Activated naive CD4-positive, alpha-beta T cell treated with anti-CD3 and anti-CD28 coated beads, Interleukin-2, amount 10 ng/mL, durations not matched to agents 7 days and 5 days (primary cell): ENCODE data around the gene PARD3.

Source experiments
- CTCF ChIA-PET: fragments of 350-600 bp; sonication (Branson Sonifier 250); formaldehyde crosslinking; loops from one replicate; lab custom pipeline; 2021; ENCODE audit warnings: antibody characterized with exemption; lab: Charles Lee
- DNase-seq: peaks from one replicate; pipeline ENCODE4 v3.0.0-alpha.2; 2020
- H3K27ac Mint-ChIP-seq: one replicate; pipeline ENCODE4 v1.8.0; 2021; ENCODE audit warnings: mild to moderate bottlenecking, moderate library complexity, mixed read lengths
- H3K27me3 Mint-ChIP-seq: one replicate; pipeline ENCODE4 v1.8.0; 2021; ENCODE audit warnings: mild to moderate bottlenecking, mixed read lengths
- H3K36me3 Mint-ChIP-seq: one replicate; pipeline ENCODE4 v1.8.0; 2021; ENCODE audit warnings: mixed read lengths
- H3K4me1 Mint-ChIP-seq: one replicate; pipeline ENCODE4 v1.8.0; 2021; ENCODE audit warnings: mixed read lengths
- H3K4me3 Mint-ChIP-seq: one replicate; pipeline ENCODE4 v1.8.0; 2021; ENCODE audit warnings: mild to moderate bottlenecking, moderate library complexity, mixed read lengths
- H3K9me3 Mint-ChIP-seq: one replicate; pipeline ENCODE4 v1.8.0; 2021; ENCODE audit warnings: mixed read lengths

The PARD3 gene

DNA sequence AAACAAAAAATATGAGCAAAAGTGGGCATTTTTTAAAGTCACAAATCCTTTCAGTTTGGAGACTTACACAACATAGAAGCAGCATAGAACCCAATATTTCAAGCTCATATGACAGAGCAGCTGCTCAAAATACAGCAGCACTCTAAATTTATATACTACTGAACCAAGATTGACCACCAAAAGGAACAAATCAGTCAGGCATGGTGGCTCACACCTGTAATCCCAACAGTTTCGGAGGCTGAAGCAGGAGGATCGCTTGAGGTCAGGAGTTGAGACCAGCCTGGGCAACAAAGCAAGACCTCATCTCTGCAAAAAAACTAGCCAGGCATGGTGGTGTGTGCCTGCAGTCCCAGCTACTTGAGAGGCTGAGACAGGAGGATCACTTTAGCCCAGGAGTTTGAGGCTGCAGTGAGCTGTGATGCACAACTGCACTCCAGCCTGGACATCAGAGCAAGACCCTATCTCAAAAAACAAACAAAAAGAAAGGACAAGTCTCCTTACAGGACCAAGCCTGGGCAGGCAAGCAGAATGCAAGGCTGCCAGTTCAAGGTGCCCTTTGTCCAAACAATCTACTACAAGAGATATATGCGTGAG is 40.0 kb downstream of the PARD3 start:
- DNase-seq, result no peak
- CTCF ChIA-PET, result no interaction called here
- Mint-ChIP-seq H3K27ac (no peak overlapping the region), H3K4me3 (no peak overlapping the region), H3K27me3 (peaks cover 16% of the 10 kb centered on the region), H3K4me1 (no peaks in the 10 kb centered on the region), H3K9me3 (no peaks in the 10 kb centered on the region), H3K36me3 (no peaks in the 10 kb centered on the region)

- no peak for DNase-seq
- CTCF ChIA-PET, result no interaction called here
- H3K27ac Mint-ChIP-seq, result no peak overlapping the region
- H3K4me1 Mint-ChIP-seq, result no peaks in the 10 kb centered on the region
- H3K36me3 Mint-ChIP-seq, result no peaks in the 10 kb centered on the region
- H3K4me3 Mint-ChIP-seq, result no peak overlapping the region
- peaks cover 16% of the 10 kb centered on the region for H3K27me3 Mint-ChIP-seq
- no peaks in the 10 kb centered on the region for H3K9me3 Mint-ChIP-seq
Measured at GRCh38 chr10:34773636-34774630, 41.2 kb downstream of the PARD3 start.

DNA sequence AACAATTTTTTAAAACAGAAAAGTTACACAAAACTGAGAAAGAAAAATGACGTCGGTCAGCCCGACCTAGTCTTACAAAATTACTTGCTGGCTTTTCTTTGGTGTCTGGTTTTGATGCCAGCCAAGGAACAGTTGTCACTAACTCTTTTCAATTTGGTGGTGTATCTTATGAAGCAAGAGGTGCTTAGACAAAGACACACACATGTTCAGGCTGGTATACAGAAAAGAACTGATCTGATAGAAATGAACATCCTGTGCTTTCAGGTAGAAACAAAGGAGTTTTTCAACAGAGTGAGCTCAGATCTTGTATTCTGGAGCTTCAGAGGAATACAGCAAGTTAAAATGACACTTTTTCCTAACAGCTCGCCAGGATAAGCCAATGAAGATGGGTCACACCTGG is 43.6 kb downstream of the PARD3 start:
- H3K9me3 Mint-ChIP-seq, result no peaks in the 10 kb centered on the region
- peaks cover 12% of the 10 kb centered on the region for H3K27me3 Mint-ChIP-seq
- H3K36me3 Mint-ChIP-seq, result no peaks in the 10 kb centered on the region
- H3K4me3 Mint-ChIP-seq, result no peak overlapping the region
- H3K27ac Mint-ChIP-seq, result no peak overlapping the region
- H3K4me1 Mint-ChIP-seq, result no peaks in the 10 kb centered on the region
- no peak for DNase-seq
- CTCF ChIA-PET, result no interaction called here

- Mint-ChIP-seq H3K4me1 (no peaks in the 10 kb centered on the region), H3K36me3 (no peaks in the 10 kb centered on the region), H3K27me3 (peaks cover 12% of the 10 kb centered on the region), H3K9me3 (no peaks in the 10 kb centered on the region), H3K27ac (no peak overlapping the region), H3K4me3 (no peak overlapping the region)
- no peak for DNase-seq
- CTCF ChIA-PET, result no interaction called here
Measured at GRCh38 chr10:34771106-34771505, 44.0 kb downstream of the PARD3 start.

- peaks cover 12% of the 10 kb centered on the region for H3K27me3 Mint-ChIP-seq
- no peak overlapping the region for H3K27ac Mint-ChIP-seq
- H3K36me3 Mint-ChIP-seq, result no peaks in the 10 kb centered on the region
- H3K4me1 Mint-ChIP-seq, result no peaks in the 10 kb centered on the region
- CTCF ChIA-PET, result no interaction called here
- no peaks in the 10 kb centered on the region for H3K9me3 Mint-ChIP-seq
- DNase-seq, result no peak
- H3K4me3 Mint-ChIP-seq, result no peak overlapping the region
Measured at GRCh38 chr10:34769899-34770298, 45.2 kb downstream of the PARD3 start.

DNA sequence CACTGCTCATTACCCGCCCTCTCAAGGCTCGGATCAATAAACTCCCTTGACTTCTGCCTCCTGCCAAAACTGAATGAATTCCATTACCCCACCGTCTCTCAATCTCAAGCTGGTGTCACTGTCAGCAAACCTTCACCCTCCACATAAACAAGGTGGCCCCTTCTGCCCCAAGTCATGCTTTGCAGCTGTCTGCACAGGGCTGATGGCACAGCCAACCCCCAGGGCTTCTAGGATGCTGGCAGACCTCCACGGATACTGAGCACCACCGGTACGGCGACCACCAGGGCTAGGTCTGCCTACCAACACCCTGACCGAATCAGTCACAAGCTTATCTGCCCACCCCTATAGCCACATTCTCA is 46.1 kb downstream of the PARD3 start:
- H3K36me3 Mint-ChIP-seq, result no peaks in the 10 kb centered on the region
- H3K4me3 Mint-ChIP-seq, result no peak overlapping the region
- H3K27me3 Mint-ChIP-seq, result peaks cover 12% of the 10 kb centered on the region
- DNase-seq, result no peak
- H3K9me3 Mint-ChIP-seq, result no peaks in the 10 kb centered on the region
- no peak overlapping the region for H3K27ac Mint-ChIP-seq
- H3K4me1 Mint-ChIP-seq, result no peaks in the 10 kb centered on the region
- CTCF ChIA-PET, result no interaction called here

GRCh38 chr10:34768261-34768971 is 46.7 kb downstream of the PARD3 start:
- CTCF ChIA-PET, result no interaction called here
- H3K4me3 Mint-ChIP-seq, result no peak overlapping the region
- H3K36me3 Mint-ChIP-seq, result no peaks in the 10 kb centered on the region
- H3K27me3 Mint-ChIP-seq, result peaks cover 12% of the 10 kb centered on the region
- DNase-seq, result no peak
- no peaks in the 10 kb centered on the region for H3K4me1 Mint-ChIP-seq
- no peak overlapping the region for H3K27ac Mint-ChIP-seq
- H3K9me3 Mint-ChIP-seq, result no peaks in the 10 kb centered on the region

DNA sequence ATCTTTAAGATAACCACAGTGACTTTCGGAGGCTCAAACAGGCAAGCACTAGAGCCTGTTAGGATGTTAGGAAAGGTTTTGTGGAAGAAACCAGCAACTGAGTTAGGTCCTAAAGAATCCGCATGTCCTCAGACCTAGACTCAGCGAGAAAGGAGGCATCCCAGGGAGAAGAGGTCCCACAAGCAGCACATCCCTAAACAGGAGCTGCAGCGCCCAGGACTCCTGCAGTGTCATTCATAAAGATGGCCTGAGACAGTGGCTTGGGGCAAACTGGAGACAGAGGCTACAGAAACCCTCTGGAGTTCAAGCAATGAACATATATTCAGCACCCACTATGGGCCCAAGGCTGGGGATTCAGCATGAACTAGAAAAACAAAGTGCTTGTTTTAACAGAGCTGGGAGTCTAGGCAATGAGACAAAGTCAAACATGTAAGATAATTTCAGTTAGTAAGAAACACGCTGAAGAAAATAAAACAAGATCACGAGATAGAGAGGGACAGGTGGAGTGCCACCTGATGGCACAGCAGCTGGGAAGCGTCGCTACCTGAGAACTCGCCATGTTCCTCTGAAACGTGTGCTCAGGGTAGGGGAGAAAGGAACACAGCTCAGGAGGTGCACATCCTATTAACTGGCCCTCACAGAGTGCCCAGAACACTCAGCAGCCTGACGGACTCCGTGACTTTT is 48.1 kb downstream of the PARD3 start:
- CTCF ChIA-PET, result no interaction called here
- H3K27ac Mint-ChIP-seq, result no peak overlapping the region

GRCh38 chr10:34766266-34766600 is 48.9 kb downstream of the PARD3 start:
- H3K9me3 Mint-ChIP-seq, result no peaks in the 10 kb centered on the region
- peaks cover 7% of the 10 kb centered on the region for H3K27me3 Mint-ChIP-seq
- CTCF ChIA-PET, result no interaction called here
- H3K4me3 Mint-ChIP-seq, result no peak overlapping the region
- H3K27ac Mint-ChIP-seq, result no peak overlapping the region
- H3K36me3 Mint-ChIP-seq, result no peaks in the 10 kb centered on the region
- no peaks in the 10 kb centered on the region for H3K4me1 Mint-ChIP-seq
- DNase-seq, result no peak

More for the DNA sequence above, 48.1 kb downstream of the PARD3 start:
- no peaks in the 10 kb centered on the region for H3K36me3 Mint-ChIP-seq
- no peak for DNase-seq
- H3K9me3 Mint-ChIP-seq, result no peaks in the 10 kb centered on the region
- no peaks in the 10 kb centered on the region for H3K4me1 Mint-ChIP-seq
- no peak overlapping the region for H3K4me3 Mint-ChIP-seq
- H3K27me3 Mint-ChIP-seq, result peaks cover 10% of the 10 kb centered on the region

DNA sequence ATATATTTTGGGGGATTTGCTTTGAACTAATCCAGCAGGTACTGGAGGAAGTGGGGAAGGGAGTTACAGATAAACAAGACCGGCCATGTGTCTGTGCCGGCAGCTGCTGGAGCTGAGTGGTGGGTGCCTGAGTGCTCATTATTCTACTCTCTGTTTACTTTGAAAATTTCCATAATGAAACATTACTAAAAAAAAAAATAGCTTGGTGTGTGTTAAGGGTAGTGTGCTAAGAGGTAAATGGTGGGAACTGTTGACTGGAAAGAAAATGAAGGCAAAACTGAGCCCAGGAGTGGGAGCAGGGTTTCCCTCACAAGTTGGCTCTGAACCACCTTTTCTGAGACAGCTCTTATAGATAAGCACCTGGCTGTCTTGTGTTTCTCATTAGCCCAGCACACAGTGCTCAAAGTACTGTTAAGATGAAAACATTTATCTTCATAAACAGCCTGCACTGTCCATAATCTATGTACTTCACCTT is 50.6 kb downstream of the PARD3 start:
- no peak for DNase-seq
- CTCF ChIA-PET, result interaction anchor here (1.0 kb wide), 1 partner anchor 40 kb away, joined by 3 read pairs; no protein-coding TSS in a partner anchor
- H3K27me3 Mint-ChIP-seq, result no peaks in the 10 kb centered on the region

GRCh38 chr10:34762603-34763299 is 52.3 kb downstream of the PARD3 start:
- H3K27me3 Mint-ChIP-seq, result no peaks in the 10 kb centered on the region
- no peak overlapping the region for H3K27ac Mint-ChIP-seq
- peaks cover 2% of the 10 kb centered on the region for H3K4me1 Mint-ChIP-seq
- CTCF ChIA-PET, result interaction anchor here (1.0 kb wide), 1 partner anchor 18 kb away, joined by 3 read pairs; no protein-coding TSS in a partner anchor
- no peak overlapping the region for H3K4me3 Mint-ChIP-seq
- DNase-seq, result no peak
- H3K9me3 Mint-ChIP-seq, result no peaks in the 10 kb centered on the region
- no peaks in the 10 kb centered on the region for H3K36me3 Mint-ChIP-seq

More for the DNA sequence above, 50.6 kb downstream of the PARD3 start:
- H3K9me3 Mint-ChIP-seq, result no peaks in the 10 kb centered on the region
- no peak overlapping the region for H3K4me3 Mint-ChIP-seq
- H3K4me1 Mint-ChIP-seq, result no peaks in the 10 kb centered on the region
- no peak overlapping the region for H3K27ac Mint-ChIP-seq
- H3K36me3 Mint-ChIP-seq, result no peaks in the 10 kb centered on the region

- DNase-seq, result no peak
- no peaks in the 10 kb centered on the region for H3K36me3 Mint-ChIP-seq
- H3K27ac Mint-ChIP-seq, result no peak overlapping the region
- H3K27me3 Mint-ChIP-seq, result no peaks in the 10 kb centered on the region
- H3K4me3 Mint-ChIP-seq, result no peak overlapping the region
- CTCF ChIA-PET, result no interaction called here
- H3K4me1 Mint-ChIP-seq, result peaks cover 2% of the 10 kb centered on the region
- no peaks in the 10 kb centered on the region for H3K9me3 Mint-ChIP-seq
Measured at GRCh38 chr10:34762156-34762555, 52.9 kb downstream of the PARD3 start.

DNA sequence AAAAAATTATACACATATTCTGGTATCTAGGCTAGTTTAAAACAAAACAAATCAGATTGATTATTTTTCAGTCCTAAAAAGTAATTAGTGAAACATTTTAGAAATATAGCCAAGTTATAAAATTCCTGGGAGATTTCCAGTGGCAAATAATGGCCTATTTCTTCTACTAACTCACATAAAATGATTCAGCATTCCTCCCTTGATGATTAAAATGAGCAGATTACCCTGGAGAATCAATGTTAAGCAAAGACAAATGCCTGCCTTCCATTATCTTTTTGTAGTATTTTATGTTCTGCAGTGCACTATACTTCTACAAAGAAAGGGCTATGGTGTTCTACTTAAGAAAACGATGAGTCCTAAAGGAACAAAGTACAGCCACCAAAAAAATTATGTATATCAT is 53.6 kb downstream of the PARD3 start:
- H3K36me3 Mint-ChIP-seq, result no peaks in the 10 kb centered on the region
- no peak overlapping the region for H3K27ac Mint-ChIP-seq
- no peak overlapping the region for H3K4me3 Mint-ChIP-seq
- no peaks in the 10 kb centered on the region for H3K9me3 Mint-ChIP-seq
- CTCF ChIA-PET, result no interaction called here
- DNase-seq, result no peak
- peaks cover 2% of the 10 kb centered on the region for H3K4me1 Mint-ChIP-seq
- no peaks in the 10 kb centered on the region for H3K27me3 Mint-ChIP-seq
